CD4-positive, alpha-beta T cell treated with Interleukin-17A for 4 hours (primary cell): ENCODE data around the gene BMP8A.

Experiments used
- DNase-seq: peaks from one replicate; pipeline ENCODE4 v3.0.0-alpha.2; 2020; ENCODE audit warnings: mixed read lengths

Gene BMP8A

GRCh38 chr1:39529901-39530535, 38.6 kb downstream of the BMP8A start:
- no peak for DNase-seq

DNA sequence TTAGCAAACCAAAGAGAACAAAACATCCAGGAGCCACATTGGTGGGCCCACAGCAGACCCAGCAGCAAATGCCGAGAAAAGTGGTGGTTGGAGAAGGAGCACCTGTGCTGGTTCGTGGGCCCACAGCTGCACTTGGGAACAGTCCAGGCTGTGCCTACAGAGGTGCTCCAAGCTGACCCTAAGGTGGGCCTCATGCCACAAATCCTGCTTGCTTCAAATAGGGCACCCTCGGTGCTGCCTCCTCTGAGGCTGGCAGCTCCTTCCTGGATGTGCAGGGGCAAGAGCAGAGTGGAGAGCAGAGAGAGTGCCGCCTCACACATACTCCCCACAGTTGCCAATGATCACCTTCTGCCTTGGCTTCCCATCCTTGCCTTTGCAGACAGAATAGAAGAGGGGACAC, 40.1 kb downstream of the BMP8A start:
- DNase-seq, result no peak

DNA sequence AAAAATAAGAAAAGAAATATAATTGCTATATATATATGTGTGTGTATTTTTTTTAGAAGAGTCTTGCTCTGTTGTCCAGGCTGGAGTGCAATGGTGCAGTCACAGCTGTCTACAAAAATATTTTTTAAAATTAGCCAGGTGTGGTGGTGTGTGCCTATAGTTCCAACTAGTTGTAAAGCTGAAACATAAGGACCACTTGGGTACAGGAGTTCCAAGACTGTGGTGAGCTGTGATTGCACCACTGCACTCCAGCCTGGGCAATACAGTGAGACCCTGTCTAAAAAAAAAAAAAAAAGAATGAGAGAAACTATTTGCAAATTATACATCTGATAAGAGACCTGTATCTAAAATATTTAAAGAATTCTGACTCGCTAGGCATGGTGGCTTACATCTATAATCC, 42.0 kb downstream of the BMP8A start:
- DNase-seq, result no peak

DNA sequence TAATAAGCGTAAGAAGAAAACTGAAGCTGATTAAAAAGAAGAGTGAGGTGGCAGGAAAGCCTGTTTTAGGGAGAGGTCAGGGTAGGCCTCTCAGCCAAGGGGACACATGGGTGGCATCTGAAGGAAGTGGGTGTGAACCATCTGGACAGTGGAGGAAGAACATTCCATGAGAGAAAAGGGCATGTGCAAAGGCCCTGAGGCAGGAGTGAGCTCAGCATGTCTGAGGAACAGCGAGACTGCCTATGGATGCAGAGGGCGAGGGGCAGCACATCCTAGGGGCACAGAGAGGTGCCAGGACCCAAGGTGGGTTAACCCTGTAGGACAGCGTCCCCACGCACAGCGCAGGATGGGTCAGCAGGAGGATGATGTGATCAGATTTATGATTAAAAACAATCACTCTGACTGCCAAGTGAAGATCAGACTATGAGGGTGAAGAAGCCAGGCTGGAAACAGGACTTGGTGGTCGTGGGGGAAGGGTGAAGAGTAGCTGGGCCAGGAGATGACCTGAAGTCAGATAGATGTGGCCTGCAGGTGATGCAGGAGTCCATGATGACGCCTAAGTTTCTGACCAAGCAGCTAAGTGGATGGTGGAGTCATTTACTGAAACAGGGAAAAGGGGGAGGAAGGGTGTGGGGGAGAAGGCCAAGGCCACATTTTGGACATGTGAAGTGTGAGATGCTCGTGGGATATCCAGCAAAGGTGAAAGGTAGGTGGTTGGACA, 47.3 kb downstream of the BMP8A start:
- no peak for DNase-seq

DNA sequence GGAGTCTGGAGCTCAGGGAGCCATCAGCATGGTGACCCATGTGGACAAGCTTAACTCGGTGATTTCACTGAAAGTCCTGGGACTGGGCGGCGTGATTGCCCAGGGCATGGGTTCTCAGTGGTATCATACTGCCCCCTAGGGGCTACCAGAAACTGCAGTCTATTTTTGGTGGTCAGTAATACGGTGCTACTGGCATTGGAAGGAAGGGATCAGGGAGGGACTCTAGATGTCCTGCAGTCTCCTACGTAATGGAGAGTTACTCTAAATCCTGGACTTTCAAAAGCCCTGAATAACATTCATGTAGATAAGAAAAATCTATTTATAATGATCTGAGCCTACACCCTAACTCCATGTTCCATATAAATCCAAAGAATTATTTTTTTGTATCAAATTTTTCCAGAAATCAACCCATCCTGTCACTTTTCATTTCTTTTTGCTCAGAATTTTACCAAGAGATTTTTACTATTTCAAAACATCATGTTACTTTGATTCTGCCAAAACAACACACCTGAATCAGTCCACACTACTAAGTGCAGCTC, 47.9 kb downstream of the BMP8A start:
- peak; percentile 61 for DNase-seq

DNA sequence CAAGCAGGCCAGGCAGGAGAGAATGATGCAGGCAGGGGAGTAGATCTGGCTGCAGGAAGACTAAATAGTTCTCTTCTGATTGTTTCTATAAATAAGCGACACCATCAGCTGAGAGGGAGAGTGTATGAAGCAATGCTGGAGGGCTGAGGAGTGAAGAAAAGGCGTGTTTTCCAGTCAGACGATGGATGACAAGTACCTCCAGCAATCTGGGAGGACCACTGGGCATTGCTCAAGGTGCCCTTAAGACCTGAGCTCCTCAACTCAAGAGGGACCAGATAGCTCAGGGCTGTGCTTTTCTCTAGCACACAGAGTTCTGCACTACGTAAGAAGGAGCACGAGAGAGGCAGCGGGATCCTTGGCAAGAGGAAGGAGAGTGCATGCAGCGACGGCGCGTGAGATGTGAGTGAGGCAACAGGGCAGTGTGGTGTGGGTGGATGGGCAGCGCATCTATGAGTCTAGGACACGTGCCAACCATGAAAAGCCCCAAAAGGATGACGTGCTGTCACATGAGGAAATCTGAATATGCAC, 49.1 kb downstream of the BMP8A start:
- DNase-seq, result no peak

GRCh38 chr1:39542924-39543323, 51.5 kb downstream of the BMP8A start:
- DNase-seq, result no peak

DNA sequence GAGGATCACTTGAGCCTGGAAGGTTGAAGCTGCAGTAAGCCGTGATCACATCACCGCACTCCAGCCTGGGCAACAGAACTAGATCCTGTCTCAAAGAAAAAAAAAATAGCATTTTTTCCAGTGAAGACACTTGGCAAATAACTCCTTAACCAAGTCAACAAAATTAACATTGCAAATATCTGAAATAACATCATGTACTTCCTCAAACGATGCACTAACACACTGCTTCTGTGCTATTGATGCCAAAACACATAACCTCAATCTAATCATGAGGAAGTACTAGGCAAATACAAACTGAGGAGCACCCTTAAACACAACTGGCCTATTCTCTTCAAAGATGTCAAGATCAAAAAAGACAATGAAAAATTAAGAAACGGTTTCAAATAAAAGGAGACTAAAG, 52.9 kb downstream of the BMP8A start:
- DNase-seq, result no peak

DNA sequence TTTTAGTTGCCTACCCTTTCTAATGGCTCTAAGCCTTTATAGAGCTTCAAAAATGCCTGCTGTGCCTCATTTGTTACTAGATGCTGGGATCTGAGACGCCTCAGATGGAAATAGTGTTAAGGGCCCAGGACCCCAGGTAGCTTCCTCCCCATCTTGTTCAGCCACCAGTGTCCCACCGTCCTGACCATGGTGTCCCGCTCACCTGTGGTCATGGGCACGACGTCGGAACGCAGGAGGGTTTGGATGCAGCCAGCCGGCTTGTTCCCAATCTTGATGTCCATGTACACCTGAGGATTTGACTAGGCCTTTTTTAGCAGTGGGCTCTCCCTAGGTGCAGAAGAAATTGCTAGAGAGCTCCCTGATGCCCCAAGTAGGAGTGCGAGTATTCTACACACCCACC, 54.1 kb downstream of the BMP8A start:
- no peak for DNase-seq

DNA sequence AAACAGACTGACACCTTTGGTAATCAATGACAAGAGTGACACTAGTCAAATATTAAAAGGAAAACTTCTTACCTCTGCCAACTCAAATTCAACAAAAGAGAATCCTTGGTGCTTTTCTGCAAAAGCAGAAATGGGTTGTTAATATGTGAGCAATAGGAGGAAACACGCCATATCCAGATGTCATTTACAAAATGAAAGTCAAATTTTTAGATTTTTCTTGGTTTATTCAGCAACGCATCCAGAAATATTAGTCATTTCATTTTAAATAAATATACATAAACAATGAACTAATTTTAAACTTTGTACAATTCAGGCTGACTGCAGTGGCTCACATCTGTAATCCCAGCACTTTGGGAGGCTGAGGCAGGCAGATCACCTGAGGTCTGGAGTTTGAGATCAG, 62.8 kb downstream of the BMP8A start:
- no peak for DNase-seq

DNA sequence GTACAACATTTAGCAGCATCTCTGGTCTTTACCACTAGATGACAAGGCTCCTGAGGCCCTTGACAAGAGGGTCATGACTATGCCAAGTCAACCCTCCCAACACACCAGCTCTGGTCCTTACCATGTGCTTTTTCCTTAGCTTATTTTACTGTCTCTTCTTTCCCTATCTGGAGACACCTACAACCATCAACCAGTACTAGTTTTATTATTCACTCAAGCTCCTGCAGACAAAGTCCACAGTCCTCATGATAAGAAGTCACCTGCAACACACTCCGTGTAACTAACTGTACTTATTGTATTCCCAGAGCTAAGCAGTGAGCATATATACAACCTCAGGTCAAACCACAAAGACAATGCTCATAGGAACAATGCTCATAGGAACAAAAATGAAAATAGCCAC, 69.8 kb downstream of the BMP8A start:
- DNase-seq, result no peak

- no peak for DNase-seq
These were observed 71.5 kb downstream of the BMP8A start for GRCh38 chr1:39562886-39563285.

GRCh38 chr1:39563669-39564068, 72.2 kb downstream of the BMP8A start:
- no peak for DNase-seq

DNA sequence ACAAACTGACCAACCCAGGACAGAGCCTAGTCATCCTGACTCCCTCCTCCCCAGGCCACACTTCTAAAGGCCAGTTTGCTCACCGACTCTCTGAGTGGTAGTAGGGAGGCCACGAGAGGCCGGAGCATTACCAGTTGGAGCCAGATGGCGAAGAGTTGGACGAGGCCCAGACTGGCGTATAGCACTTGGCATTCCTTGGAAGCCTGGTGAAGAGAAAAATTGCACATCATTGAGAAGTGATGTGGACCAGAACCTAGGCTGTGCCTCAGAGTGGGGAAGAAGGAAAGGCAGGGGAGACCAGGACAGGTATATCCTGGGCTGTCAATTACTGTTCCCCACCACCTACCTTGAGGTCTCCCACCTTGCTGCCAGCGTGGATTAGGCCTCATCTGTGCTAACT, 72.9 kb downstream of the BMP8A start:
- no peak for DNase-seq

DNA sequence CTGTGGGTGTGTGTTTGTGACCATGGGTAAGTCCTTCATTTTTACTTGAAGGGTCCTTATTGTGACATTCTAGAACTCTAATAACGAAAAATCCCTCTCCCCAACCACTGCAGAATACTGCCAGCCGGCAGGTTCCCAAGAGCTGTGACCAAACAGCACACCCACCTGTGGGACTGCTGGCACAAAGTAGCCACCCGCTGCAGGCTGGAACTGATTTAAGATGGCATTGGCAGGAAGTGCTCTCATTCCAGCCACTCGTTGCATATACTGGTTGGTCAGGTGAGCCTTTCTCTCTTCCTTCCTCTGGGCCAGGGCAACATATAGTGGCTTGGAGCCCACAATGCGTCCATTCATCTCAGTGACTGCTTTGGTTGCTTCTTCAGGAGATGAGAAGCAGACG, 73.5 kb downstream of the BMP8A start:
- DNase-seq, result no peak

DNA sequence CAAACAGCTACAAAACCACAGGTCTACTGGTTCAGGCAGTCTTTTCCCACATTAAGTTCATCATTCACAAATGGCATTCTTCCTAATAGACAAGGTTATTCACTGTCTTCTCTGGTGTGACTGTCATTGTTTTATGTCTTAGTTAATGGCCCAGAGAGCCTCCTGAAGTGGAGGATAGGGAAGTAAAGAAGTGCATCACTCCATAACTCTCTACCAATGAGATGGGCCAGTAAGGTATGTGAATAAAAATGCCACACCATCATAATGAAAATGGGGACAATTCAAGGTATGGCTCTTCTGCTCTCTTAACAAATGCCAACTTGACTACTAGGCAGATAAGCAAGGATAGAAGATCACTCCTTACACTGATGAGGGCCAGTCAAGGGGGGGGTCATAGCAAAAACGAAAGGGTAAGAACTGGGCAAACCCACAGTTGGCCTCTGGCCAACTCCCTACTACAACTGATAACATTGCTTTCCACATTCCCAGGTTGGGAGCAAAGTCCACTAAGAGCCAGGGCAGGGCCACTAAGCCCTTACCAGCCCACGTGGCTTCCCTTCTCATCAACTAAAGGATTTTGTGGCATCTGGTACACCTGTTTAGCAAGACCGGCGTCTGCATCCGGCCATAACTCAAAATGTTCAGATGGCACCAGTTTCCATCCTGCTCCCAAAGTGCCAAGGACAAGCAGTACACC, 75.2 kb downstream of the BMP8A start:
- no peak for DNase-seq

GRCh38 chr1:39567302-39567701, 75.9 kb downstream of the BMP8A start:
- DNase-seq, result no peak

DNA sequence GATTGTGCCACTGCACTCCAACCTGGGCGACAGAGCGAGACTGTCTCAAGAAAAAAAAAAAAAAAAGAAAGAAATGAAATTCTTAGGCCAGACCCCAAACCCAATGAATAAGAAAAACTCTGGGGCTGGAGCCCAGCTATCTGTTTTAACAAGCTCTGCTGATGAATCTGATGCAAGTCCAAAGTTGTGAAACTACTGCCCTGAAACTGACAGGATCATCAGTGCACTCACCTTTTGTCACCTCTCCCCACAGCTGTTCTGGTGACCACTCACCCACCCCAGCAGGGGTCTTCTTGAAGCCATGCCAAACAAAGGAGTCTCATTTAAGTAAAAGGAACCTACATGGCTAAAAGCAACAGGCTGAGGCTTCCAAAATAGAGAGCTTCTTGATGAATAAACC, 76.8 kb downstream of the BMP8A start:
- no peak for DNase-seq

DNA sequence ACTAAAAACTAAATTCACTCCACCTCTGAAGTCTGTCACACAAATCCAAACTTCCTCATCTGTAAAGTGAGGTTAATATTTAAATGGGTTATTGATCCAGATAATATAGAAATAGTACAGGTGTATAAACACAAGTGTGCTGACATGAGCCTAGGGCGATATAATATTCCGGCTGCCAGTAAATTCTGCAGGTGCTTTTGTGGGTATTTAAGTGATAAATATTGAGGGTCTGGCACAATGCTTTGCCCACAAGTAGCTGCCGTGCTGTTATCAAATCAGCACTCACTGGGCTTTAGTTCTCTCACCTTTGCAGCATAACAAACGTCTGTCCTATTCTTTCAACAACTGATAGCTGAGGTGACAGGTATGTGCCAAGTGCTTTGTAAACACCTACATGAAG, 77.6 kb downstream of the BMP8A start:
- no peak for DNase-seq

GRCh38 chr1:39570477-39571177, 79.2 kb downstream of the BMP8A start:
- no peak for DNase-seq

DNA sequence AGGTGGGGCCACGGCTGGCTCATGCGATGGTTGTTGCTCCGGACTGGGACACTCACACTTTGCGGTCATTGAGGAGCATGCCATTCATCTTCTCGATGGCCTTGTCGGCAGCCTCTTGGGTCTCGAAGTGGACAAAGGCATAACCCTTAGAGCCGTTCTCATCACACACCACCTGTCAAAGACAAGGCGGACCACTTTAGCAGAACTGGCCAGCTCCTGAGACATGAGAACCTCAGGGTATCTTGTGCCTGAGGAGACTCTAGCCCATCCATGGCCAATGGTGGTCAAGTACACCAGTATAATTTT, 79.7 kb downstream of the BMP8A start:
- DNase-seq, result no peak

DNA sequence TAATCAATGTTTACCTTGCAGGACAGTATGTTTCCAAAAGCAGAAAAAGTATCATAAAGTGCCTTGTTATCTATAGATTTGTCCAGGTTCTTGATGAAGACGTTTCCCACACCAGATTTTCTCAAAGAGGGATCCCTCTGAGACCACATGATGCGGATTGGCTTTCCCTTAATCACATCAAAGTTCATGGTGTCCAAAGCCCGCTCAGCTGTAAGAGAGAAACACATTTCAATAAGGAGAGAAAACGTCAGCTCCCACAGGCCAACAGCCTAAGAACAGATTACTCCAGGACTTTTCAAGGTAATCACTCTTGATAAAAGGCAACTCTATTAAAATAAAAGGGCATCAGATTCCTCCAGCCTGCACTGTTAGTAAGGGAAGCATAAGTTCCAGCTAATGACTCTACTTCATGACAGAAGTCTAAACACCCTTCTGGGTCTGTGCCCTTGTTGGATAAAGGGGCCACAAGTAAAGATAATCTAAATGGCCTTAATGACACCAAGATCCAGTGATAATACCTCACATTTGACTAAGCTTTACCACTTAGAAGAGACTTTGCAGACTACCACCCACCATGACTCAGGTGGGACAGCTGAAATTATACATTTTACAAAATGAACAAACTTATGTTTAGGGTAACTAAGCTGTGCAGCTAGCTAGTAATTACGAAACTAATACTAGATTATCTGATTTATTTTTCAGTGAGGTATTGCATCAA, 81.1 kb downstream of the BMP8A start:
- DNase-seq, result no peak

GRCh38 chr1:39573097-39573465, 81.6 kb downstream of the BMP8A start:
- DNase-seq, result no peak
